Upper lobe of left lung (tissue), 4 donors: ENCODE data around the gene CPM.
"Not testable (repeated sequence)": the region's sequence is repeated elsewhere in the genome, so short reads cannot be mapped to it uniquely, and the experiment has no call there.

Experiments
- CTCF ChIP-seq, 6 experiments: fragments of 450-650 bp in 4 of 6; fragments of 200-600 bp in 2 of 6; sonication (generic) in 2 of 6; IDR thresholded peaks; one replicate each; pipeline ENCODE4 v1.5.1; 2016 to 2019; ENCODE audit warnings: antibody characterized with exemption in 6 of 6
- EP300 ChIP-seq, 4 donors: sonication (generic); formaldehyde crosslinking; IDR thresholded peaks; one replicate each; pipeline ENCODE4 v1.5.1; 2017; ENCODE audit warnings: antibody characterized with exemption in 4 of 4, control low read depth in 2 of 4
- POLR2A ChIP-seq, 4 donors: fragments of 450-650 bp; IDR thresholded peaks; one replicate each; pipeline ENCODE4 v1.5.1; 2016 to 2017; ENCODE audit warnings: antibody characterized with exemption in 4 of 4, mild to moderate bottlenecking in 2 of 4
- POLR2AphosphoS5 ChIP-seq, 2 donors: sonication (generic); formaldehyde crosslinking; IDR thresholded peaks; one replicate each; pipeline ENCODE4 v1.5.1; 2017; ENCODE audit warnings: antibody characterized with exemption in 2 of 2

DNA sequence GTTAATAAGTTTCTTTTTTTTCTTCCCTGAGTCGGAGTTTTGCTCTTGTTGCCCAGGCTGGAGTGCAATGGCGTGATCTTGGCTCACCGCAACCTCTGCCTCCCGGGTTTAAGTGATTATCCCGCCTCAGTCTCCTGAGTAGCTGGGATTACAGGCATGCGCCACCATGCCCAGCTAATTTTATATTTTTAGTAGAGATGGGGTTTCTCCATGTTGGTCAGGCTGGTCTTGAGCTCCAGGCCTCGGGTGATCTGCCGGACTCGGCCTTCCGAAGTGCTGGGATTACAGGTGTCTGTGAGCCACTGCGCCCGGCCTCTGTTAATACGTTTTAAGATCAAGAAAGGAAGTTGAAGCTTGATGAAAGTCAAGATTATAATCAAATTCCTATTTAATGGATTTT, 113.5 kb downstream of the CPM start:
- not testable (repeated sequence) for TF ChIP-seq CTCF, POLR2AphosphoS5, POLR2A, EP300 (IDR thresholded peaks at IDR 0.05)
